Muscle of arm (tissue), 12 donors: Measurements from ENCODE around the gene SPAAR. TPM values are rescaled to one million over a fixed set of nuclear protein-coding genes. Genes with fewer than 3 reads are reported as not detected.
"Not testable (repeated sequence)": the region's sequence is repeated elsewhere in the genome, so short reads cannot be mapped to it uniquely, and the experiment has no call there.

ENCODE experiments used
- DNase-seq: peaks from one replicate; pipeline ENCODE4 v3.0.0-alpha.2; 2013
- polyA plus RNA-seq, 12 donors: library from polyadenylated mRNA; unstranded; fragments of 120-200 nt; gene quantifications; one replicate each; pipeline ENCODE4 v1.2.1, GENCODE V29; 2013; ENCODE audit not compliant: insufficient read length in 12 of 12

Gene SPAAR
- polyA plus RNA-seq, 12 donors = 1.1 to 2.8 (median 1.9) TPM; not detected in 2

GRCh38 chr9:35920051-35920620 lies 10.8 kb downstream of the SPAAR start:
- DNase-seq = no peak

GRCh38 chr9:35923598-35923926 lies 14.3 kb downstream of the SPAAR start:
- DNase-seq = no peak

DNA sequence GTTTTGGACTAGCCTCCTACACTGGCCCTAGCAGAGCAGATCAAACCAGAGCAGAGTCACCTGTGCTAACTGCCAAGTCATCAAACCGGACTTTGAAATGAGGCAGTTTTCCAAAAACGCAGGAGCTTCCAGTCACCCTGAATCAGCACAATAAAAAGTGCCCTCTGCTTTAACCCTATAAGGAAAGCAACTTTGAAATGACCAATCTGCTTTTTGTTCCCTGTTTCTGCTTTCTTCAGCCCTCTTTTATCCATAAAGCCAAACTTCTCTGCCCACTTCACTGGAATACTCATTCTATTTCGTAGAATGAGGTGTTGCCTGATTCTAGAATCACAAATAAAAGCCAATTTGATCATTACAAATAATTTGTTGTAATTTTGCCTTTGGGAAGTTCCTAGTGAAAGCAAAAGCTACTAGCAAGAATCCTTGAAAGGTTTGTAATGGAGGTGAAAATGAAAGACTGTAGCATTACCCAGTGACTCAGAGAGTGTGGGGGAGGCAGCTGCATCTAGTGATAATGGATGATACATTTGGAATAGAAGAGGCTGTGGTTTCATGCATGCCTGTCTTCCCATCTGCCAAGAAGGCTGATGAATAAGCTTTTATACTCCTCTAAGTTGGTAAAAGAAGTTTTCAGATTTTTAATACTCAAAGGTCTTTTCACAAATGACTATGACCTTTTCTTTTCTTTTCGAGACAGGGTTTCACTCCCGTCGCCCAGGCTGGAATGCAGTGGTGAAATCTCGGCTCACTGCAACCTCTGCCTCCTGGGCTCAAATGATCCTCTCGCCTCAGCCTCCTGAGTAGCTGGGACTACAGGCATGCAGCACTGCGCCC lies 14.9 kb downstream of the SPAAR start:
- DNase-seq = no peak

GRCh38 chr9:35928591-35929452 lies 19.5 kb downstream of the SPAAR start:
- DNase-seq = no peak

- no peak for DNase-seq
These were observed 20.1 kb downstream of the SPAAR start for GRCh38 chr9:35929453-35929718.

- no peak for DNase-seq
These were observed 21.2 kb downstream of the SPAAR start for GRCh38 chr9:35930521-35930920.

DNA sequence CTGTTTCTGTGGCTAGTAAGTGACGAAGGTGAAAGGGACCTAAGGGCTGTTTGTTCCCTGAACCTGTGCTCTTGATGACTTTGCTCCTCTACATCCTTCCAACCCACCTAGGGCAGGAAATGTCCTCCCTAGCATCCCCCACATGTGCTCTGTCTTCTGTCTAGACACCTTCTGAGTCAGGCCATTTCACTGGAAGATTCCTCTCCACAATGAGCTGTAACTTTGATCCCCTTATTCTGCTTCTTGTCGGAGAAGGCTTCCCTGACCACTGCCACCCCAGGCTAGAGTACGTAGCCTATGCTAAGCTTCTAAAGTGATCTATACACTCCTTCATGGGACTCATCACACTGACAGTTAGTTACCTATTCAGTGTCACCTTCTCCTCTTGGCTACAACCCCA lies 21.7 kb downstream of the SPAAR start:
- no peak for DNase-seq

- DNase-seq = no peak
These were observed 23.4 kb downstream of the SPAAR start for GRCh38 chr9:35932735-35933134.

DNA sequence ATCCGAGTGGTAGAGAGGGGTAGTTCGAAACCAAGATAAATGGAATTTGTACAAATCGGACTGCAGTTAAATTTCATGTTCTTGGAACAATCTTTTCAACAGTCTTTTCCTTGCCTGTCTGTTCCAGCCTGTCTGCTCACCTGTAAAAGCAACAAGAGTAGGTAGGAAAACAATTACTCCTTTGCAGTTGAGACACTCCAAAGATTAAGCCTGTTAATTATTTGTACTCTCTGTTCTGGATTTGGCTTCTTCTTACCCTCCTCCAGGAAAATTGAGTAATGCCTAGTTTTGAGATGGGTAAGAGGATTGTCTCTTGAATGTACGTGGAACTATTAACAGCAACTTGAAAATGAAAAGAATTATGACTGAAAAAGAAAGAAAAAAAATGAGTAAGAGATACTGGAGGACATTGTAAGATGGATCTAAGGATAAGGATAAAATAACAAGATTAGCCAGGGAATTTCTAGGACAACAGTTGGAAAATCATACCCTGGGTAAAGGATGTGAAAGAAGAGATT lies 24.3 kb downstream of the SPAAR start:
- no peak for DNase-seq

DNA sequence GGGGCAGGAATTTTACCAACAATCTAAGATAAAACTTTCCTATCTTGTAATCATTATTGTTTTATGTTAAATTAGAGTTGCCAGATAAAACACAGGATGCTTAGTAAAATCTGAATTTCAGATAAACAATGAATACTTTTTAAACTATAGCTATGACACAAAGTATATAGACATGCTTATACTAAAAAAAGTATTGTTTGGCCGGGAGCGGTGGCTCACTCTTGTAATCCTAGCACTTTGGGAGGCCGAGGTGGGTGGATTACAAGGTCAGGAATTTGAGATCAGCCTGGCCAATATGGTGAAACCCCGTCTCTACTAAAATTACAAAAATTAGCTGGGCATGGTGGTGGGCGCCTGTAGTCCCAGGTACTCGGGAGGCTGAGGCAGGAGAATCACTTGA lies 24.8 kb downstream of the SPAAR start:
- not testable (repeated sequence) for DNase-seq

DNA sequence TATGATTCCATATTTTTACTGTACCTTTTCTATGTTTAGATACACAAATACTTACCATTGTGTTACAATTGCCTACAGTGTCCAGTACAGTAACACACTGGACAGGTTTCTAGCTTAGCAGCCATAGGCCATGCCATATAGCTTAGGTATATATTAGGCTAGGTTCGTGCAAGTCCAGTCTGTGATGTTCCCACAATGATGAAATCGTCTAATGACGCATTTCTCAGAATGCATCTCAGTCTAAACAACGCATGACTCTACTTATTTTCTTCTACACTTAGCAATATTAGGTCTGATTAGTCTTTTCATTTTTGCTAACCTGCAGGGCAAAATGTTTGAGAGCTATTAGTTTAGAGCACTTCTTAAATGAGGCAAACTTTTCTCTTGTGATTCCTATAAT lies 26.0 kb downstream of the SPAAR start:
- DNase-seq = no peak

DNA sequence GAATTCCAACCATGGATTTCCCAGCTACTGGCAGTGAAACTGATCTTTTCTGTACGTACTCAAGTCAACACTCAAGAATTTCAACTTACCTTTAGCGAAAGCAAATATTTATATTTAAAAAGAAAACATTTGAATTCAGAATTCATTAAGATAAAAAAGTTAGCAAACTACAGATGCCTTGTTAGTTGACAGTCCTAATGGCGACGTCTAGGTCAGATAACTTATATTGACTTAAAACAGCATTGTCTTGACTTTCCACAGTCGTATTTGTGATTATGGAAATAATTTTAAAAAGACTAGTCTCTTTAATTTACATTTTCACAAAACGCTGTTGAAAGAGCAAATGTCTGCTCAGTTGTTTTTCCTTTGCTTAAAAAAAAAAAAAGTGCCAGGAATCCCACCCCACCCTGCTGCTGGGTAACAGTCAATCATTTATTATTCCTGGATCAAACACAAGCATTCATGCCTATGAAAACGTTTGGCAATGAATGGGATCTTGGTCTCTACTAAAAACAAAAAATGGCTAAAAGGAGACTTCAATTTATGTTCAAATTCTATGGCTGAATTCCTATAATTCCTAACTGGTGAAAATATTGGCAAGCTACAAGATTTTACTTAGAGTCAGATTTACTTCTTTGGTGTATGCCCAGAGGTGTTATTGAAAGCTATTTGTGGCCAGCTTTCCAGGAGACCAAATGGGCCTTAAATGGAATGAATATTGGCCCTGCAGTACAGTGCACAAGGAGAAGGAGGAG lies 26.6 kb downstream of the SPAAR start:
- DNase-seq = no peak

GRCh38 chr9:35937227-35937626 lies 27.9 kb downstream of the SPAAR start:
- no peak for DNase-seq

- DNase-seq = no peak
These were observed 29.4 kb downstream of the SPAAR start for GRCh38 chr9:35938474-35939356.

DNA sequence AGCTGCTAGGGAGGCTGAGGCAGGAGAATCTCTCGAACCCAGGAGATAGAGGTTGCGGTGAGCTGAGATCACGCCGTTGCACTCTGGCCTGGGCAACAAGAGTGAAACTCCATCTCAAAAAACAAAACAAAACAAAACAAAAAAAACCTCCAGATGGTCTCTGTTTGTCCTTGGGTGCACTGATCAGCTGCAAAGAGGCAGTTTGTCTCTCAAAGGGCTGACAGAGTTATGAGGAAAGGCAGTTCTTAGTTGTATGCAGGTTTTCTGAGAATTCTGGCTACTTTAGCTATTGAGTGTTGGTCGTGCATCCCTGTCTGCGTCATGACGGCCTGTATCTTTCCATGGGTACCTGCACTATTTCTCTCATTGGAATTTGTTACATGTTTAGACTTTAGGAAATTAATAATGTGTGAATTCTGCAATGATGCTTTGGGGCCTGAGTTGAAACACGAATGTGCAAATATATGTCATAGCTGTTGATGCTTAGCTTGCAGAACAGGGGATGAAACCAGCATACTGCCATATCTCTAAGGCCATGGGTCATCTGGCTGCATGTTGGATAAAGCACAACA lies 30.5 kb downstream of the SPAAR start:
- no peak for DNase-seq

- no peak for DNase-seq
These were observed 31.4 kb downstream of the SPAAR start for GRCh38 chr9:35940458-35941407.

DNA sequence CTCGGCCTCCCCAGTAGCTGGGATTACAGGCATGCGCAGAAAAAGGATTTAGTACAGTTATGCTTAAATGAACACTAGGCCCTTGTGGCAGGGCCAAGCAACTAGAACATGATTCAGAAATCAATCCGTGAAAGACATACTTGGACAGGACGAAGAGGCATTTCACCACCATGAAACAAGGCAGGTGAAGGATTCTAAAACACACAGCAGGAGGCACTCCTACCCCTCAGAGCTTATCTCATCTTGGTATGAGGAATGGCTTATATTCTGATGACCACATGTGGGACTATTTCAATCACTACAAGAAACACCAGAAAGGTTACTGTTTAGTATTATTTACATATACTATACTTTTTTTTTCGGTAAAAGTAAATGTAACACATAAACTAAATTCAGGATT lies 33.0 kb downstream of the SPAAR start:
- DNase-seq = no peak

GRCh38 chr9:35944173-35944572 lies 34.9 kb downstream of the SPAAR start:
- no peak for DNase-seq

DNA sequence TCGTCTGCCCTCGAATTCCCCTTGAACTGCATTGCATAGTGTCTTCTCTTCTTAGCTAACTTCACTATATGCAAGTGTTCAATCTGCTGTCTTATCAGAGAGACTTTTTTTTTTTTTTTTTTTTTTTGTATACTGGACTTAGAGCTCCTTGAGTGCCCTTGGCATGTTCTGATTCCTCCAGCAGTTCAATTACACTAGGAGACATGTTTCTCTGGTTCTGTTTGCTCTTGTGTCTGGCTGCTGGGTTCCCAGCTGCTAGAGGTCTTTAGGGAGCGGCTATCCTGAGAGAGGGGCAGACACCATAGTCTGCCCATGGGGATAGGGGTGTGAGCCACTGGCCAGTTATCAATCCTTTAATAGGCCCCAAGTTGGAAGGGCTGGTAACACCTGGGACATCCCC lies 35.6 kb downstream of the SPAAR start:
- no peak for DNase-seq
